Right lobe of liver (tissue), 4 donors: ENCODE results near the gene HDLBP.

ENCODE experiments used
- POLR2A ChIP-seq: fragments of 450-650 bp; IDR thresholded peaks from one replicate; pipeline ENCODE4 v1.6.1; 2017; ENCODE audit warnings: antibody characterized with exemption, mild to moderate bottlenecking
- TF ChIP-seq, protein P1 (sequence below), 4 donors: fragments of 200-600 bp in 3 of 4; fragments of 450-650 bp in 1 of 4; IDR thresholded peaks; one replicate each; pipeline versions ENCODE4 v1.5.1 to v1.8.0; 2016 to 2022; ENCODE audit warnings: antibody characterized with exemption in 4 of 4, mild to moderate bottlenecking in 2 of 4
- donor health status: DM: no; HTN: no; CAD: no.
- donor health status: DM: no; HTN: no; CAD: no.
- donor health status: DM: no; HTN: yes; CAD: no.

DNA sequence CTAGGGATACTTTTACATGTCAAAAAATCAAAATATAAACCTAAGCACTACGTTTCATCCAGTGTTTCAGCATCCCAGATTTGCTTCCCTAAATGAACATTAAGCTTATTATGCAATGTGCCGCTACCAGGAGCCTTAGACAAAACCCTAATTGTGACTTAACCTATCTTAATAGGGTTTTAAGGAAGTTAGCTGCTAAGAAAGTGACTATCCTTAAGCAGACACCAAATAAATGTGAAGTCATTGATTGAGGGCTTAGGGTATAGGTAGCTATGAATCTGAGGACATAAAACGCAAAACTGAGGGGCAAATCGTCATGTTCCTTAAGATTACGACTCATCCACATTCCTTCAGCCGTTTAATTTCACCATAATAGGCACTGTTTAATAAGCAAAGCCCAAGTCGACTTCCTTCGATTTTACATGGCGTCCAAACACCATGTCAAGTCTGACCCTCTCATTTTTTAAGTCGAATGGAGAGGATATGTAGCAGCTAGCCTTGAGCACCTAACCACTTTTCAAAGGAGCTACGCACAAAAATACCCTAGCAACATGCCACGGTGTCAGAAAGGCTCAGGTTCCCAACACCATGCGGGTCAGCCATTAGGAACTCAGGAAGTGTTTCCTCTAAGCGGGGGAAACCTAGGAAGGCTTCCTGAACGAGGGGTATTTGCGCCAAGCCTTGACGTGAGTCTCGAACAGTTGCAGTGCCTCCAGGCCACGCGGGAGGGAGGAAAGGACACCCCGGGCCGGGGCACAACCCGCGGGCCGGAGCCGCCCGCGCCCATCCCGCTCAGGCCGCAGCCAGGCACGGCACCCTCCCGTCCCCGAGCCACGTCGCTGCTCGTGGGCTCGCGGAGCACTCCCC is 1.0 kb downstream of the HDLBP start:
- TF ChIP-seq, protein P1, sequence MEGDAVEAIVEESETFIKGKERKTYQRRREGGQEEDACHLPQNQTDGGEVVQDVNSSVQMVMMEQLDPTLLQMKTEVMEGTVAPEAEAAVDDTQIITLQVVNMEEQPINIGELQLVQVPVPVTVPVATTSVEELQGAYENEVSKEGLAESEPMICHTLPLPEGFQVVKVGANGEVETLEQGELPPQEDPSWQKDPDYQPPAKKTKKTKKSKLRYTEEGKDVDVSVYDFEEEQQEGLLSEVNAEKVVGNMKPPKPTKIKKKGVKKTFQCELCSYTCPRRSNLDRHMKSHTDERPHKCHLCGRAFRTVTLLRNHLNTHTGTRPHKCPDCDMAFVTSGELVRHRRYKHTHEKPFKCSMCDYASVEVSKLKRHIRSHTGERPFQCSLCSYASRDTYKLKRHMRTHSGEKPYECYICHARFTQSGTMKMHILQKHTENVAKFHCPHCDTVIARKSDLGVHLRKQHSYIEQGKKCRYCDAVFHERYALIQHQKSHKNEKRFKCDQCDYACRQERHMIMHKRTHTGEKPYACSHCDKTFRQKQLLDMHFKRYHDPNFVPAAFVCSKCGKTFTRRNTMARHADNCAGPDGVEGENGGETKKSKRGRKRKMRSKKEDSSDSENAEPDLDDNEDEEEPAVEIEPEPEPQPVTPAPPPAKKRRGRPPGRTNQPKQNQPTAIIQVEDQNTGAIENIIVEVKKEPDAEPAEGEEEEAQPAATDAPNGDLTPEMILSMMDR (IDR thresholded peaks at IDR 0.05): no peak
- TF ChIP-seq POLR2A: no peak
